Activated CD8-positive, alpha-beta memory T cell treated with anti-CD3 and anti-CD28 coated beads for 24 hours (primary cell): ENCODE data around the gene FAM9C.
"Not testable (repeated sequence)": the region's sequence is repeated elsewhere in the genome, so short reads cannot be mapped to it uniquely, and the experiment has no call there.

Source experiments
- DNase-seq: peaks from one replicate; pipeline ENCODE4 v3.0.0-alpha.2; 2020

FAM9C gene

GRCh38 chrX:13029887-13030771 lies 14.3 kb downstream of the FAM9C start:
- DNase-seq: no peak

- no peak for DNase-seq
These were observed 14.9 kb downstream of the FAM9C start for GRCh38 chrX:13029637-13029886.

- no peak for DNase-seq
These were observed 15.4 kb downstream of the FAM9C start for GRCh38 chrX:13028871-13029636.

GRCh38 chrX:13026877-13027652 lies 17.4 kb downstream of the FAM9C start:
- DNase-seq: no peak

- no peak for DNase-seq
These were observed 19.4 kb downstream of the FAM9C start for GRCh38 chrX:13024986-13025385.

- no peak for DNase-seq
These were observed 20.4 kb downstream of the FAM9C start for GRCh38 chrX:13023979-13024378.

GRCh38 chrX:13023567-13023966 lies 20.9 kb downstream of the FAM9C start:
- DNase-seq: no peak

GRCh38 chrX:13022926-13023325 lies 21.5 kb downstream of the FAM9C start:
- no peak for DNase-seq

GRCh38 chrX:13016731-13017130 lies 27.7 kb downstream of the FAM9C start:
- not testable (repeated sequence) for DNase-seq

- DNase-seq: no peak
These were observed 28.7 kb downstream of the FAM9C start for GRCh38 chrX:13015536-13016236.

GRCh38 chrX:13014111-13015096 lies 30.0 kb downstream of the FAM9C start:
- DNase-seq: no peak

GRCh38 chrX:13013363-13014110 lies 30.9 kb downstream of the FAM9C start:
- DNase-seq: no peak

GRCh38 chrX:13010546-13010945 lies 33.9 kb downstream of the FAM9C start:
- DNase-seq: no peak

- DNase-seq: no peak
These were observed 34.6 kb downstream of the FAM9C start for GRCh38 chrX:13009844-13010243.

GRCh38 chrX:13009273-13009672 lies 35.1 kb downstream of the FAM9C start:
- no peak for DNase-seq

- DNase-seq: no peak
These were observed 35.6 kb downstream of the FAM9C start for GRCh38 chrX:13008851-13009250.

- DNase-seq: no peak
These were observed 36.3 kb downstream of the FAM9C start for GRCh38 chrX:13008189-13008533.

- DNase-seq: no peak
These were observed 36.8 kb downstream of the FAM9C start for GRCh38 chrX:13007519-13008188.

GRCh38 chrX:13005661-13006473 lies 38.6 kb downstream of the FAM9C start:
- DNase-seq: no peak
